Fibroblast of villous mesenchyme (primary cell): Measurements from ENCODE around the gene ARL9. TPM values are rescaled to one million over a fixed set of nuclear protein-coding genes. Genes with fewer than 3 reads are reported as not detected.

Experiments used
- DNase-seq: peaks from one replicate; pipeline ENCODE4 v3.0.0-alpha.2; 2010; ENCODE audit warnings: low read depth
- H3K4me3 ChIP-seq: 2 replicates; pipeline ENCODE4 v1.5.1; 2011; ENCODE audit warnings: low read depth, mild to moderate bottlenecking, low read length
- total RNA-seq: library from RNA; depleted of rRNA; stranded (reverse); fragments of >200 nt; gene quantifications from 2 replicates; pipeline ENCODE4 v1.2.3, GENCODE V29; 2012
- TF ChIP-seq, protein P1 (sequence below): IDR thresholded peaks from 2 replicates; pipeline ENCODE4 v1.5.1; 2012; ENCODE audit warnings: low read depth, mild to moderate bottlenecking, low read length; ENCODE audit not compliant: insufficient read depth

The ARL9 gene
- total RNA-seq, 1 donor: 0.43 TPM

GRCh38 chr4:56480691-56481090, 24.9 kb upstream of the ARL9 start:
- DNase-seq: peak; percentile 8
- TF ChIP-seq, protein P1, sequence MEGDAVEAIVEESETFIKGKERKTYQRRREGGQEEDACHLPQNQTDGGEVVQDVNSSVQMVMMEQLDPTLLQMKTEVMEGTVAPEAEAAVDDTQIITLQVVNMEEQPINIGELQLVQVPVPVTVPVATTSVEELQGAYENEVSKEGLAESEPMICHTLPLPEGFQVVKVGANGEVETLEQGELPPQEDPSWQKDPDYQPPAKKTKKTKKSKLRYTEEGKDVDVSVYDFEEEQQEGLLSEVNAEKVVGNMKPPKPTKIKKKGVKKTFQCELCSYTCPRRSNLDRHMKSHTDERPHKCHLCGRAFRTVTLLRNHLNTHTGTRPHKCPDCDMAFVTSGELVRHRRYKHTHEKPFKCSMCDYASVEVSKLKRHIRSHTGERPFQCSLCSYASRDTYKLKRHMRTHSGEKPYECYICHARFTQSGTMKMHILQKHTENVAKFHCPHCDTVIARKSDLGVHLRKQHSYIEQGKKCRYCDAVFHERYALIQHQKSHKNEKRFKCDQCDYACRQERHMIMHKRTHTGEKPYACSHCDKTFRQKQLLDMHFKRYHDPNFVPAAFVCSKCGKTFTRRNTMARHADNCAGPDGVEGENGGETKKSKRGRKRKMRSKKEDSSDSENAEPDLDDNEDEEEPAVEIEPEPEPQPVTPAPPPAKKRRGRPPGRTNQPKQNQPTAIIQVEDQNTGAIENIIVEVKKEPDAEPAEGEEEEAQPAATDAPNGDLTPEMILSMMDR: no peak
- no peak overlapping the region for H3K4me3 ChIP-seq

DNA sequence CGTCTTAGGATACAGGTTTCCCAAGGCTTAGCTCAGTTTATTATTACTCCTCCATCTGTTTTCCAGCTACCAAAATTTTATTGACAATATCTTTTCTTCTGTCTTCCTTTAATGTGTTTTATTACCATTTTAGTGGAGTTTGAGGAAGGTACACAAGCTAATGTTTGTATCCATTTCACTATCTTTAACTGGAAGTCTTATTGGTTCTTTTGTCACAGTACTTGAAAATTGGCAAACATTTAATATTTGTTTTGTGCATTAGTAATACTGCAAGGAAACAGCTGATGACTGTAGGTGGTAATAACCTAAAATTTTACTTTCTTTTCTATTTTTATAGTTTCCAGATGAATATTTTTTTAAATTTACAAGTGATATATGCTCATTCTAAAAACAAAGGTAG, 9.3 kb upstream of the ARL9 start:
- DNase-seq: no peak
- no peak overlapping the region for H3K4me3 ChIP-seq
- TF ChIP-seq, protein P1: no peak

GRCh38 chr4:56511098-56511497, 5.5 kb downstream of the ARL9 start:
- no peak overlapping the region for H3K4me3 ChIP-seq
- peak; percentile 20 for DNase-seq
- TF ChIP-seq, protein P1: no peak

GRCh38 chr4:56512166-56512565, 6.6 kb downstream of the ARL9 start:
- H3K4me3 ChIP-seq: no peak overlapping the region
- TF ChIP-seq, protein P1: no peak
- peak; percentile 46 for DNase-seq

GRCh38 chr4:56513517-56513916, 7.9 kb downstream of the ARL9 start:
- no peak for DNase-seq
- TF ChIP-seq, protein P1: no peak
- no peak overlapping the region for H3K4me3 ChIP-seq

- TF ChIP-seq, protein P1: no peak
- H3K4me3 ChIP-seq: peak overlapping the region; percentile 63
- peak; percentile 80 for DNase-seq
Measured at GRCh38 chr4:56530269-56531148, 24.9 kb downstream of the ARL9 start.
